GM19463 (cell line): ENCODE data around the gene MERTK.

Experiments
- ATAC-seq: cut with Tn5 transposase; IDR thresholded peaks from one replicate; pipeline ENCODE4 v1.9.1; 2021; ENCODE audit warnings: mild to moderate bottlenecking, moderate library complexity; ENCODE audit not compliant: unreplicated experiment

The MERTK gene

GRCh38 chr2:112005406-112006075, 107.1 kb downstream of the MERTK start:
- no peak for ATAC-seq

- no peak for ATAC-seq
Measured at GRCh38 chr2:112006076-112006410, 107.6 kb downstream of the MERTK start.

- ATAC-seq = no peak
Measured at GRCh38 chr2:112007493-112007892, 109.1 kb downstream of the MERTK start.

GRCh38 chr2:112008910-112009485, 110.6 kb downstream of the MERTK start:
- ATAC-seq = no peak

GRCh38 chr2:112010751-112011150, 112.3 kb downstream of the MERTK start:
- ATAC-seq = no peak

- no peak for ATAC-seq
Measured at GRCh38 chr2:112012556-112012955, 114.1 kb downstream of the MERTK start.

- no peak for ATAC-seq
Measured at GRCh38 chr2:112018846-112019245, 120.4 kb downstream of the MERTK start.

- ATAC-seq = no peak
Measured at GRCh38 chr2:112019569-112019982, 121.2 kb downstream of the MERTK start.

- no peak for ATAC-seq
Measured at GRCh38 chr2:112020561-112020960, 122.2 kb downstream of the MERTK start.

GRCh38 chr2:112021290-112021689, 122.9 kb downstream of the MERTK start:
- ATAC-seq = no peak

GRCh38 chr2:112021781-112022231, 123.4 kb downstream of the MERTK start:
- ATAC-seq = no peak

GRCh38 chr2:112023707-112024106, 125.3 kb downstream of the MERTK start:
- no peak for ATAC-seq

GRCh38 chr2:112024231-112024630, 125.8 kb downstream of the MERTK start:
- no peak for ATAC-seq

GRCh38 chr2:112024896-112025491, 126.6 kb downstream of the MERTK start:
- no peak for ATAC-seq

- no peak for ATAC-seq
Measured at GRCh38 chr2:112026509-112026908, 128.1 kb downstream of the MERTK start.

- ATAC-seq = no peak
Measured at GRCh38 chr2:112027767-112028166, 129.4 kb downstream of the MERTK start.

- no peak for ATAC-seq
Measured at GRCh38 chr2:112029164-112029563, 130.8 kb downstream of the MERTK start.

- ATAC-seq = no peak
Measured at GRCh38 chr2:112031473-112032223, 133.2 kb downstream of the MERTK start.

GRCh38 chr2:112032224-112032586, 133.8 kb downstream of the MERTK start:
- ATAC-seq = no peak

- no peak for ATAC-seq
Measured at GRCh38 chr2:112032689-112033465, 134.5 kb downstream of the MERTK start.

- ATAC-seq = no peak
Measured at GRCh38 chr2:112033600-112033999, 135.2 kb downstream of the MERTK start.
